Measurements from ENCODE around the gene ELFN1.
"Not testable (repeated sequence)": the region's sequence is repeated elsewhere in the genome, so short reads cannot be mapped to it uniquely, and the experiment has no call there.

ELFN1 gene

DNA sequence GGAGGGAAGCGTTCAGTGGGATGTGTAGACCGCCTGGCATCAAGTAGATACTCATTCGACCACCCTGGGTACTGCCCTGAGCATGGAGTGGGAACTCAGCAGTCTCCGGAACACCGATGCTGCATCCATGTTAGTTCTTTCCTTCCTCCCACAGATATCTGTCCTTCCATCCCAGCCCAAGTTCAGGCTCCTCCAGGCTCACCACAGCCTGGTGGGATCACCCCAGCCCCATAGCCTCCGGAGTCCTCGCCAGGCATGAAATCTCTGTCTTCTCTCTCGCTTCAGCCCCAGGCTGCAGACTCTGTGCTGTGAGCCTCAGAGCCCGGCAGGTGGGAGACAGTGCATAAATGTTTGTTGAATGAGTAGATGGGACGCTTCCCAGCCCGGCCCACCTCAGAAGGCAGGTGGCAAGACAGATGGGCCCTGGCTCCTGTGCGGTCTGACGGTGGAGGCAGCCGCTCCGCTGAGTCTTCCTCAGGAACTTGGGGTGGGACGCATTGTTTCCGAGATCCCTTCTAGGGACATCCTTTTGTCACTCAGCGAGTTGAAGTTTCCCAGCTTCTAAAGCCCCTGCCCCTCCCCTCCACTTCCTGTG, 42.9 kb downstream of the ELFN1 start:
- no peak for DNase-seq

DNA sequence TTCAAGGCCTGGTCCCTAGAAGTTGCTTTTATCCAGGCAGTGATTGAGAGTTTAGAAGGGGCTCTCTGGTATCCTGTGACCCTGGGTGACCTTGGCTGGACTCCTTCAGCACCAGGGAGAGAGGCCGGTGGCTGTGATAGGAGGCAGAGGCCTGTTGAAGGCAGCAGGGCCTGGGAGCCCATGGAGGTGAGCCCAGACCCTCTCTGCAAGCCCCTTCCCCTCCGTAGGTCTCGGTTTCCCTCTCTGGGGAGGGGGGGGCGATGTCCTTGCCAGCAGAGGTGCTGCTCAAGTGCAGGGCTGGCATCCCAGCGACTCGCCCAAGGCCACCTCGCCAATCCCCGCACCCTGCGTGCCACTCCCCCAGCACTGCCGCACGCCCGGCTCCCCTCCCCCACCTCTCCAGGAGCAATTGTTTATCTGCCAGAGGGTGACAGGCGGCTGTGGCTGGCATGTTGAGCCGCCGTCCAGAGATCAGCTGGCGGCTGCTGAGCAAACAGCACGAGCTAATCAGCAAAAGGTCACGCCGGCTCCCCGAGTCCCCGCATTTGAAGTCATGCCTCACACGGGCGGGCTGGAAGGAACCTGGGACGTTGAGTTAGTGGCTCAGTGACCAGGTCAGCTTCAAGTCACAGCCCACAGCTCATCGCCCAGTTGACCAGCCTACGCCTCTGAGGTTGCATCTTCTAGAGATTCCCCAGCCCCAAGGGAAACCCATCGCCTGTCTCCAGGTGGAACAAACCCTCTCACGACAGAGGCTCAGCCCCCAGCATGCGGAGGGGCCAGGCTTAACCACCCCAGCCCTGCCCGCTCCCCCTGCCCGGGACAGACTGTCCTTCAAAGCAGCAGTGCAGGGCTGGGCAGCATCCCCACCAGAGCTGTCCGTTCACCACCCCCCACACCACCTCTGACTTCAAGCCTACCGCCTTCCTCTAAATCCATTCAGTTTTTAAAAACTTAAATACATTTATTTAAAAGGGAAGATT, 43.7 kb downstream of the ELFN1 start:
- peak; percentile 72 for DNase-seq

DNA sequence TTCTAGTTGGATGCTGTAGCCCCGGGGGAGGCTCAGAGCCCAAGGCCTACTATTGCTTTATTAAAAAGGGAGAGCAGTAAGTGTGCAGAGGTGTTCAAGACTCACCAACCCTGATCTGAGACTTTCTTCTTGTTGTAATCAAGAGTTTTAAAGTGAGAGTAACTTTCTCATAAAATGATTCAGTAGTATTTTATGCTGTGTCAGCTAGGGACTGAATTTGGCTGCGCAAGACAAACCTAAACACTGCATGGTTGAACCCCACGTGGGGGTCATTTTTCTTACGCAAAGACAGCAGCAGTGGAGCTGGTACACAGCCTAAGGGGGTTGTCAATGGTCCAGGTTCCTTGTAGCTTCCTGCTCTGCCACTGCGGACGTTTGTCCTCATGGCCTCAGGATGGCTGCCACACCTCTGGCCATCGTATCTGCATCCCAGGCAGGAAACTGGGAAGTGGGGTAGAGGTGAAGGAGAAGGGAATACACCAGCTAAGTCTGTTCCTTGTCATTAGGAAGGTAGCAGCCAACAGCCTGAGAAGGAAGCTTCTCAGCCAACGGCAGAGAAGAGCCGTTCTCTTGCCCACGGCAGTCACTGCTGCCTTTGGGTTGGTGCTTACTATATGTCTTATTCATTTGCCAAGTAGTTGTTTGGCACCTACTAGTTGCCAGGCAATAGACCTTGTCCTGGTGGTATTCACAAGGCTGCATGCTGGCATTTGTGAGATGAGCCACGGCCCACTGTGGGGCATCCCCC, 44.7 kb downstream of the ELFN1 start:
- no peak for DNase-seq

DNA sequence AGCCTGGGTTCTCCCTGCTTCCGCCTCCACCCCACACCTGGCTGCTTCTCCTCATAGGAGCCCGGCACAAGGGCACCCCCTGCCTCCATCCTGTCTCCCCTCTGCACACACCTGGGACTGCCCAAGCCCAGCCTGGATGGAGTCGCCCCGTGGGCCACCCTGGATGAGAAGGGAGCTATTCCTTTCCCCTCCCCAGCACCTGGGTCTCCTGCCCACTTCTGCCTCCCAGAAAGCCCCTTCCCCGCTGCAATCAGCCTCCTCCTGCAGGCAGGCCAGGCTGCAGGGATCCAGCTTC, 45.2 kb downstream of the ELFN1 start:
- no peak for DNase-seq

DNA sequence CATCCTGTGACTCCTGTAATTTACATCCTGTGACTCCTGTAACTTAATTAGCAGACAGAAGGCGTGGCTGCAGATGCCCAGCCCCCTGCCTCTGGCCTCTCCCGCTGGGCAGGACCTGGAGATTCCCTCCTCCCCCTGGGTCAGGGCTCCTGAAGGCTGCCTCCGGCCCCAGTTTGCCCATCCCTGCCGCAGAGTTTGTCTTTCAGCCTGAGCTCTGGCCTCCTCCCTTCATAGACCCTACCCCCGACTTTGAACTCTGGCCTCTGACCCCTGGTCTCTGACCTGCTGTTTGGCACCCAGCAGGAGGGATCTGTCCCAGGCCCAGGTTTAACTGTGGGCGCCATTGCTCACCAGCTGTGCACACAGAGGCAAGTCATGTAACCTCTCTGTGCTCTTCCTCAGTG, 45.6 kb downstream of the ELFN1 start:
- no peak for DNase-seq

DNA sequence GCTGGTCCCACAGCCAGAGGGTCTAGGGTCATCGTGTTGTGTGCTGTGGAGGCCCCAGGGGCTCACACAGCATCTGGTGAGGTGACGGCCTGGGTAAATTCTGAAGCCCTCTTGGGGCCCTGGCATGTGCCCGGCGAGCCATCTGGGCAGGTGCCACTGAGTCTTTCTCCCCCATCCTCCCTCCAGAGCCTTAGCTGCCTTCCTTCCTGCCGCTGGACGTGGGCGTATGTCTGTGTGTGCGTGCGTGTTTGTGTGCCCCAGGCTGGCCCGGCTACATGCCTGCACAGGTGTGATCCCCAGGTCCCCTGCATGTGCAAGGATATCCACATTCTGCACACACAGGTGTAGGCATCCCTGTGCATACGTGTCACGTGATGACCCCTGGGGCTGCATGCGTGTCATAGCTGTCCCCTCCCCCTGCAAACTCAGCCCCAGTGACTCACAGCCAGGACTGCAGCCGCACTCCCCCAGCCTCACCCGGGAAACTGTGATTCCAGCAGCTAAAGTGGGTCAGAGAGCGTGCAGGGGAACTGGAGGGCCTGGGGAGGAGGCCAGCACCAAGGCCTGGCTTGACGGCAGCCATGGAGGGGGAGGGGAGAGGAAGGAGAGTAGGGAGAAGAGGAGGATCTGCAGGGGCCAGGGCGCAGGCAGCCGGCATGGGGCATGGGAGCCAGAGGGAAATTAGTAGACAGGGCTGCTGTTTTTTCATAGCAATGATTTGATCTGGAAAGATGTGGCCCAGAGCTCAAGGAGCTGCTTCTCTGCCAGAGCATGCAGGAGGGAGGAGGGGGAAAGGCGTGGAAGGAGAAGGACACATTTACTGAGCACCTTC, 46.4 kb downstream of the ELFN1 start:
- peak; percentile 66 for DNase-seq

DNA sequence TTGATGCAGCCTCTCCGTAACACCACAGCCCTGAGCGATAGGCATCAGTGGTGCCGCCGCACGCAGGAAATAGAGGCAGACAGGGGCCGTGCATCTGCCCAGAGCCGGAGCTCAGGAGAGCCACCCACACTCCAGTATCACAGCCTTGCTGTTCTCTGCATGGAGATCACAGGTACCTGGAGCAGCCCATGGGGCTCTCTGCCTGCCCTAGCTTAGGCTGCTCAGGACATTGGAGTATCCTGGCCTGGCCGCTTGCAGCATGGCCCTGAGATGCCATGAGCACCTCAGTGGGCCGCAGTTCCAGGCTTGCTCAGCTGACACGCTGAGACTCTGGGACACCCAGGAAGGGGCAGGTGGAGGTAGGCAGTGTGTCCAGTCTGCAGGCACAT, 47.0 kb downstream of the ELFN1 start:
- no peak for DNase-seq

DNA sequence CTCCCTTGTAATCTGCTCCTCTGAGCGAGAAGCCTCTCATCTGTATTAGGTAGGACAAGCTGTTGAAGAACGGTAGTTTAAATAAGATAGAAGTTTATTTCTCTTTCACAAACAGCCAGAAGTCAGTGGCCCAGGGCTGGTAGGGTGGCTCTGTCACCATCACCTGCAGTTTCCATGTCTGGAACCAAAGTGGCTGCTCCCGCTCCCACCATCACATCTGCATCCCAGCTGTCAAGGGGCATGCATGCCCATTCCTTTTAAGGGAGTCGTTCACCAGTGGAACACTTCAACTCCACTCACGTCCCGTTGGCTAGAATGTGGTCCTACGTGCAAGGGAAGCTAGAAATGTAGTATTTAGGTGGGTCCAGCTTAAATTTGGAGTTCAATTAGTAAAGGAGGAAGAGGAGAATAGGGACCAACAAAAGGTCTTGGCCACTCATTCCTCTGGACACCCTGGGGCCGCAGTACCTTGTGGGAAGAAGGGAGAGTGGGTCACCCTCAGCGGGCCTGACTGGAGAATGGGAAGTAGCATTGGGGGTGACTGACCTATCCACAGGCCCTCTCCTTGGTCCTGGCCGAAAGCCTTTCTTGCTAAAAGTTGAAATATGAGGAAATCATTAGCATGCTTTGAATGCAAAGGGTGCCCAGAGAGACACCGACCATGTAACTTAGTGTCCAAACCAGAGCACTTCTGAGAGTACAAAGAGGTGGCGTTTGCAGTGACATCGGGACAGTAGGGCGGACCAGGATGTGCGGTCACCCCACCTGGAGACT, 48.0 kb downstream of the ELFN1 start:
- DNase-seq = no peak

DNA sequence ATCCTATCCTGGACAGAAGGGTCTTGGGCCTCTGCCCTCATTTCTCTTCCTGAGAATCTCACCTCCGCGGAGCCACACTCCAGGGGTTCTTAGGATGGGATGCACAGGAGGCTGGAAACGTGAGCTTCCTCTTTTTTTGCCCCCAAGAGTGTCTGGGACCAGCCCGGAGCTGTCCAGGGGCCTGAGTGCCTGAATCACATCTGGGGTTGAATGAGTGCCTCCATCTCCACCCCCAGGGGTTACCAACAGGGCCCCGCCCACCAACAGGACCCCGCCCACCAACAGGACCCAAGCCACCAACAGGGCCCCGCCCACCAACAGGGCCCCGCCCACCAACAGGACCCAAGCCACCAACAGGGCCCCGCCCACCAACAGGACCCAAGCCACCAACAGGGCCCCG, 48.8 kb downstream of the ELFN1 start:
- DNase-seq = not testable (repeated sequence)

DNA sequence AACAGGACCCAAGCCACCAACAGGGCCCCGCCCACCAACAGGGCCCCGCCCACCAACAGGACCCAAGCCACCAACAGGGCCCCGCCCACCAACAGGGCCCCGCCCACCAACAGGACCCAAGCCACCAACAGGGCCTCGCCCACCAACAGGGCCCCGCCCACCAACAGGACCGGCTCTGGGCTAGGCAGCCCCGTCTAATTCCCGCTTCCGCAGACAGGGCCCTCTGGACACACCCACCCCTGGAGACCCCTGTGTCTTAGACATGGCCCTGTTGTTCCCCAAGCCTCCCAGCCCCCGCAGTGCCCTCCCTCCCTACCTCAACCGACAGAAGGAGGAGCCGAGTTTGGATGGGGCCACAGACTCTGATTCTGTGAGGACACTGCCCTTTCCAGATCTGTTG, 49.2 kb downstream of the ELFN1 start:
- DNase-seq = not testable (repeated sequence)

- DNase-seq = no peak
Observed at GRCh38 chr7:1719913-1720312, 49.8 kb downstream of the ELFN1 start.

GRCh38 chr7:1720326-1720725, 50.2 kb downstream of the ELFN1 start:
- no peak for DNase-seq

DNA sequence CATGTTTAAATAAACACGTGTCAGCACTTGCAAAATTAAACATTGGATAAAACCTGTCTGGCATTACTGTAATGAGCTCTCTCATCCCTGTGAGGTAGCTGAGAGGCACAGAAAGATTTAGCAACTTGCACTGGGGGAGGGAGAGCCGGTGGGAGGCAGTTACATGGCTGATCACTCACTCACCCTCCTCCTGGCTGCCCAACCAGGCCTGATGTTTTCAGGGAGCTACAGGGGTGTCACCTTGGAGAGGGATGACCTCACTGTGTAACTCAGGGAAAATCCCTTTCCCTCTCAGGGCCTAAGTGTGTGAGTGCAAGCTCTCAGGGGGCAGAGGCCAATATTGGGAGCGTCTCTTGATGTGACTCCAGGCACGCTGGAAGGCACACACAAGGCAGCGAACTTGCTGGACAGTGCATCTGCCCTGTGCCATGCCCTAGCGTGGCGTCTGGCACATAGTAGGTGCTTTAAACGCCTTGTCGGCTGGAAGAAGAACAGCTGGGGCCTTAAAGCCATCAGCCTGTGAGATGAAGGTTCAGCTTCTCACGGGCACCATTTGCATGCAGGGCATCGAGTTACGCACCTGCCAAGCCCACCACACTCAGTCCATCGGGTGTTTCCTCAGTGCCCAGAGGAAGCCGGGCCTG, 51.1 kb downstream of the ELFN1 start:
- no peak for DNase-seq

DNA sequence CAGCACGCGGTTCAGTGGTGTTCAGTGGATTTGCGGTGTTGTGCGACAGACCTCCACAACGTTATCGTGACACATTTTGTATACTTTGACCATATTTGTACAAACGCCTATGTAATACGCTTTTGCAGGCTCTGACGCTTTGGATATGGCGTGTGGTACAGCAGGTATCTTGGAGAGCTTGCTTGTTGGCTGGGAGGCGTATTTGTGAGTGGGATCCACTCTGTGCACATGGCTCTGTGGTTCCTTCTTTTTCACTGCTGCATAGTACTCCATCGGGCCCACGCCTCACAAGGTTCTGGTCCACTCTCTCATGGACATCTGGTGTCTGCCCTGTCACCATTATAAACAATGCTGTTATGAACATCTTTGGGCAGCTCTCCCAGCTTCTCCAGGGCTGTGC, 53.2 kb downstream of the ELFN1 start:
- DNase-seq = no peak

GRCh38 chr7:1724118-1724910, 54.2 kb downstream of the ELFN1 start:
- no peak for DNase-seq

DNA sequence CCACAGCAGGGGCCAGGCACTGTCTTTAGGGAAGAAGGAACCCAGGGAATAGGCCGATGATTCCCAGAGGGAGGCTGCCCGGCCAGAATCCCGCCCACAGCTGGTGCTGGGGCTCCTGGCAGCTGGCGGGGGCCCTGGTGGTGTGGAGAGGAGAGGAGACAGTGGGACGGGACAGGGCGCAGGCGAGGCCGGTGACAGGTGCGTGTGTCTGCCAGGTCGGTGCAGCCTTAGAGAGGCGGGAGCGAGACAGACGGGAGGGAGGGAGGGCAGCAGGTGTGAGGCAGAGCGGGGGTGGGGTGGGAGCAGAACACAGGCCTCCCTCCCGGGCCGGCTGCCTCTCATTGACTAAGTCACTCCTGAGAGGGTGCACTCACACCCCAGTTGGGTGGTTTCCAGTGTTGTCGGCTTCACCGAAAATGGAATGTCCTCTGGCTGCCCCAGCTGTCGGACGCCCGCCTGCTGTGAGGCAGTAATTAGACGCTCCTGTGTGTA, 55.2 kb downstream of the ELFN1 start:
- peak; percentile 81 for DNase-seq

DNA sequence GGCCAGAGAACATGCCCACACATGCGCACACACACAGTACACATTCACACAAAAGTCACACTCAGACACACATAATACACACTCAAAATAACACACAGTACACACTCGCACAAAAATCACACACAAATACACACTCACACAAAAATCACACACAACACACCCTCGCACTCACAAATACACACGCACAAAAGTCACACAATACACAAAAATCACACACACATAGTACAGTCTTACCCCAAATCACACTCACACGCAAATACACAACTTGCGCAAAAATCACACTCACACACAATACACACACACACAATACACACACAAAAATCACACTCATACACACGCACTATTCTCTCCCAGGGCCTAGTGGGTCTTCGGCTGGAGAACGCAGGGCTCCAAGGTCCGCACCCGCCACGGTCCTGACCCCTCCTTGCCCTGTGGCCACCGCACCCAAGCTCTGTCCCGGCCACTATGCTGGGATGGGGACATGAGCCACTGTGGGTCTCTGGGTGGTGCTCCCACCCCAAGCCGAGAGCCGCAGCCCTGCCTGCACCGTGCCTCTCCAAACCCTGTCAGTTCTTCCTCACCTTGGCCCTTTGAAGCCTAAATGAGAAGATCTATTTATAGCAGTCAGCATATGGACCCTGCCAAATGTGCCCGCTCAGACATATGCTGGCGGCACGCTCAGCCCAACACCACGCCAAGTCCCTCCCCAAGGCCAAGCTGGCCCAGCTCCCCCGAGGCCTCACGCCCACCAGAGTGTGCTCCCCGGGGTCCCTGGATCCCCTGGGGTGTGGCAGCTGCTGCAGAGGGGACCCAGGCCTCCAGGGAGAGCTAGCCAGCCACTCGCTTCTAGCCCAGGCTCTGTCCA, 55.9 kb downstream of the ELFN1 start:
- no peak for DNase-seq

DNA sequence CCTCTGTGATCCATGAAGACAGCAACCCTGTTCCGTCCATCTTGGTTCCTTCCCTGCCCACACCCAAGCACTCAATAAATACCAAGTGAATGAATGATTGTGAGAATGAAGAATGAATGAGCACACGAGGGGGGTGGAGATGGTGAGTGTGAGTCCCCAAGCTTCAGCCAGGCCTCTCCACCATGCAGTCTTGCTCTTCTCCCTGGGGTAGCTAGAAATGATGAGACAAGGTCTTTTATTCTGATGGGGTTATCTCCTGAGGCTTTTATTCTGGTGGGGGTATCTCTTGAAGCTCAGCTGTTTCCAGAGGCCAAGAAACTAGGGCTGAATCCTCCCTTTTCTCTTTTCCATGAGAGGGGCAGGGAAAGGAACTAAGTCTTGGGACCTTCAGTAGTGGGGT, 57.0 kb downstream of the ELFN1 start:
- no peak for DNase-seq

GRCh38 chr7:1727812-1728570, 57.9 kb downstream of the ELFN1 start:
- DNase-seq = no peak
